Natural killer cell (primary cell): ENCODE results near the gene AFAP1L1. TPM values are rescaled to one million over a fixed set of nuclear protein-coding genes. Genes with fewer than 3 reads are reported as not detected.

ENCODE experiments used
- ATAC-seq, 3 donors: fragments of 150-1000 bp in 2 of 3; fragments of 200-7000 bp in 1 of 3; cut with Tn5 transposase; 1 replicate in 1 of 3; 2 replicates in 2 of 3; pipeline ENCODE4 v1.10.0; 2021; ENCODE audit warnings: mild to moderate bottlenecking in 2 of 3, moderate library complexity in 2 of 3
- DNase-seq, 2 donors: peaks; one replicate each; pipeline versions ENCODE4 v3.0.0 to v3.0.0-alpha.2; 2013 to 2021; ENCODE audit warnings: mixed read lengths in 1 of 2
- H3K27ac ChIP-seq: one replicate; pipeline ENCODE4 v1.5.1; 2013; ENCODE audit warnings: mild to moderate bottlenecking, low read length
- H3K27me3 ChIP-seq: one replicate; pipeline ENCODE4 v1.6.1; 2013; ENCODE audit warnings: low read length; ENCODE audit not compliant: control insufficient read depth, insufficient read depth
- H3K36me3 ChIP-seq: one replicate; pipeline ENCODE4 v1.6.1; 2013; ENCODE audit warnings: low read length; ENCODE audit not compliant: control insufficient read depth, insufficient read depth
- H3K4me1 ChIP-seq: one replicate; pipeline ENCODE4 v1.6.1; 2013; ENCODE audit warnings: low read length; ENCODE audit not compliant: control insufficient read depth, insufficient read depth
- H3K4me3 ChIP-seq: one replicate; pipeline ENCODE4 v1.5.1; 2013; ENCODE audit warnings: low read length
- H3K9me3 ChIP-seq: one replicate; pipeline ENCODE4 v1.6.1; 2013; ENCODE audit warnings: low read length; ENCODE audit not compliant: control insufficient read depth, insufficient read depth
- H3K27ac Mint-ChIP-seq, 2 donors: one replicate each; pipeline ENCODE4 v1.8.0; 2022; ENCODE audit warnings: mild to moderate bottlenecking in 2 of 2, mixed read lengths in 2 of 2, moderate library complexity in 1 of 2
- H3K27me3 Mint-ChIP-seq, 2 donors: one replicate each; pipeline ENCODE4 v1.8.0; 2022; ENCODE audit warnings: low read depth in 2 of 2, mixed read lengths in 2 of 2
- H3K36me3 Mint-ChIP-seq: one replicate; pipeline ENCODE4 v1.8.0; 2022; ENCODE audit warnings: mixed read lengths
- H3K4me1 Mint-ChIP-seq, 2 donors: one replicate each; pipeline ENCODE4 v1.8.0; 2022; ENCODE audit warnings: mixed read lengths in 2 of 2
- H3K4me3 Mint-ChIP-seq: one replicate; pipeline ENCODE4 v1.8.0; 2022; ENCODE audit warnings: mild to moderate bottlenecking, moderate library complexity, mixed read lengths
- H3K9me3 Mint-ChIP-seq, 2 donors: one replicate each; pipeline ENCODE4 v1.8.0; 2022; ENCODE audit warnings: mixed read lengths in 2 of 2
- WGBS: methylation state at CpG from one replicate; pipeline ENCODE4 v1.1.7; 2013; ENCODE audit warnings: missing lambda C conversion rate; ENCODE audit not compliant: insufficient coverage; 5-methylcytosine and 5-hydroxymethylcytosine counted together
- intact Hi-C: fragments of 100-400 bp; cut with micrococcal nuclease; formaldehyde crosslinking; loops from one replicate; pipeline ENCODE4 v1.14.2; 2022
- total RNA-seq, 4 donors: library from RNA; stranded (reverse); fragments of 120-200 nt in 1 of 4; gene quantifications; one replicate each; pipeline versions ENCODE4 v1.2.3 to v1.2.4, GENCODE V29; 2013 to 2022
- TF ChIP-seq, protein P1 (sequence below): fragments of 200-600 bp; IDR thresholded peaks from one replicate; pipeline ENCODE4 v1.8.0; 2022; ENCODE audit warnings: antibody characterized with exemption

AFAP1L1 gene
- total RNA-seq, 3 donors from 2014 or later (not counting 1 experiment from before 2014, with no cell fraction given) = 0.23 to 1.5 TPM; not detected in 1

GRCh38 chr5:149257889-149258705 is 13.6 kb upstream of the AFAP1L1 start:
- no peaks in the 10 kb centered on the region for H3K4me1 ChIP-seq
- Mint-ChIP-seq H3K9me3 (no peaks in the 10 kb centered on the region), H3K36me3 (no peaks in the 10 kb centered on the region), H3K4me1 (no peaks in the 10 kb centered on the region), H3K27ac (no peak overlapping the region), H3K4me3 (no peak overlapping the region), H3K27me3 (peaks cover 5 to 24% of the 10 kb centered on the region in 2 donors)
- H3K4me3 ChIP-seq = no peak overlapping the region
- no peak for DNase-seq
- intact Hi-C loops = no loop called here
- TF ChIP-seq, protein P1, sequence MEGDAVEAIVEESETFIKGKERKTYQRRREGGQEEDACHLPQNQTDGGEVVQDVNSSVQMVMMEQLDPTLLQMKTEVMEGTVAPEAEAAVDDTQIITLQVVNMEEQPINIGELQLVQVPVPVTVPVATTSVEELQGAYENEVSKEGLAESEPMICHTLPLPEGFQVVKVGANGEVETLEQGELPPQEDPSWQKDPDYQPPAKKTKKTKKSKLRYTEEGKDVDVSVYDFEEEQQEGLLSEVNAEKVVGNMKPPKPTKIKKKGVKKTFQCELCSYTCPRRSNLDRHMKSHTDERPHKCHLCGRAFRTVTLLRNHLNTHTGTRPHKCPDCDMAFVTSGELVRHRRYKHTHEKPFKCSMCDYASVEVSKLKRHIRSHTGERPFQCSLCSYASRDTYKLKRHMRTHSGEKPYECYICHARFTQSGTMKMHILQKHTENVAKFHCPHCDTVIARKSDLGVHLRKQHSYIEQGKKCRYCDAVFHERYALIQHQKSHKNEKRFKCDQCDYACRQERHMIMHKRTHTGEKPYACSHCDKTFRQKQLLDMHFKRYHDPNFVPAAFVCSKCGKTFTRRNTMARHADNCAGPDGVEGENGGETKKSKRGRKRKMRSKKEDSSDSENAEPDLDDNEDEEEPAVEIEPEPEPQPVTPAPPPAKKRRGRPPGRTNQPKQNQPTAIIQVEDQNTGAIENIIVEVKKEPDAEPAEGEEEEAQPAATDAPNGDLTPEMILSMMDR = no peak
- no peaks in the 10 kb centered on the region for H3K9me3 ChIP-seq
- no peak overlapping the region for H3K27ac ChIP-seq
- no peaks in the 10 kb centered on the region for H3K36me3 ChIP-seq
- 88% methylated on average over 9 of the region's 10 CpGs for WGBS
- no peaks in the 10 kb centered on the region for H3K27me3 ChIP-seq
- no peak for ATAC-seq

DNA sequence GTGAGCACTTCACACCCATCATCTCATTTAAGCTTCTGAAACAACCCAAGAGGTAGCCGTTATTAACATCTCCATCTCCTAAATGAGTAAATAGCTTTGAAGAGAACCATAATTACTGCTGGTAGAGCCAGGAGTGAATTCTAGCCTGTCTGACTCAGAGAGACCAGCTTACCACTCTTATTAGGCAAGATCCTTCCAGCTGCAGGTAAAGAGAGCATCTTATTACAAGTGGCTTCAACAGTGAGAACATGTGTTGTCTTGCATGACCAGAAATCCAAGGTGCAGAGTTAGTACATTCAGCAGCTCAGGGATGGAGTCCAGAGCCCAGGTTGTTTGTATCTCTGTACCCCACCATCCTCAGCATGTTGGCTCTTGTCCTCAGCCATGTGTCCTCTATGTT is 10.9 kb upstream of the AFAP1L1 start:
- H3K4me3 Mint-ChIP-seq = no peak overlapping the region
- Histone ChIP-seq H3K27ac (no peak overlapping the region), H3K27me3 (no peaks in the 10 kb centered on the region), H3K4me1 (no peaks in the 10 kb centered on the region), H3K9me3 (no peaks in the 10 kb centered on the region), H3K36me3 (no peaks in the 10 kb centered on the region), H3K4me3 (no peak overlapping the region)
- peaks cover 0 to 2% of the 10 kb centered on the region in 2 donors for H3K4me1 Mint-ChIP-seq
- ATAC-seq (no peak), DNase-seq (no peak)
- peaks cover 0 to 20% of the 10 kb centered on the region in 2 donors for H3K27me3 Mint-ChIP-seq
- no peak overlapping the region for H3K27ac Mint-ChIP-seq
- no peaks in the 10 kb centered on the region for H3K9me3 Mint-ChIP-seq
- intact Hi-C loops = no loop called here
- no peaks in the 10 kb centered on the region for H3K36me3 Mint-ChIP-seq
- TF ChIP-seq, protein P1 = no peak
- WGBS = 100% methylated on average over 1 of the region's 1 CpG

DNA sequence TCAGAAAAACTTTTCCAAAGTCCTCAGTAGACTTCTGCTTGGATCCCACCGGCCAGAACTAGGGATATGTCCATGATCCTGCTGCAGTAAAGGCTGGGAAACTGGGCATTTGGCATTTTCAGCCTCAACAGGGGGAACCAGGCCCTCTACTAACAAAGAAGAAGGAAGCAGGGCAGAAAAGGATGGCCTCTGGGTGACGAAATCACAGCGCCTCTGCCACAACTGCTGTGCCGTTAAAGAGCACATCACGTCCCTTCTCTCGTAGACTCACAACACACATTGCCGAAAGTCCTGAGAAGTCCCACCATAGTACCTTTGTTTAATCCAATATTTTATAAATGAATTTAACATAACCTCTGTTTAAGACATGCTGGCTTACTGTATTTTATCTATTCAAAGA is 10.4 kb upstream of the AFAP1L1 start:
- Mint-ChIP-seq H3K4me1 (peaks cover 0 to 4% of the 10 kb centered on the region in 2 donors), H3K9me3 (no peaks in the 10 kb centered on the region), H3K27ac (no peak overlapping the region), H3K27me3 (peaks cover 0 to 20% of the 10 kb centered on the region in 2 donors), H3K36me3 (no peaks in the 10 kb centered on the region), H3K4me3 (no peak overlapping the region)
- Histone ChIP-seq H3K27me3 (no peaks in the 10 kb centered on the region), H3K4me1 (no peaks in the 10 kb centered on the region), H3K4me3 (no peak overlapping the region), H3K36me3 (no peaks in the 10 kb centered on the region), H3K9me3 (no peaks in the 10 kb centered on the region), H3K27ac (no peak overlapping the region)
- intact Hi-C loops = no loop called here
- ATAC-seq (no peak), DNase-seq (no peak)
- TF ChIP-seq, protein P1 = no peak
- 75% methylated on average over 7 of the region's 7 CpGs for WGBS
